ENCODE data around the gene WFDC1.

The WFDC1 gene

GRCh38 chr16:84357191-84357651 lies 62.5 kb downstream of the WFDC1 start:
- FAIRE-seq, result no peak

GRCh38 chr16:84358601-84359295 lies 64.1 kb downstream of the WFDC1 start:
- no peak for FAIRE-seq

- FAIRE-seq, result no peak
Observed at GRCh38 chr16:84359326-84359725, 64.6 kb downstream of the WFDC1 start.

GRCh38 chr16:84360170-84360569 lies 65.5 kb downstream of the WFDC1 start:
- FAIRE-seq, result no peak

GRCh38 chr16:84360748-84361147 lies 66.1 kb downstream of the WFDC1 start:
- no peak for FAIRE-seq

GRCh38 chr16:84361546-84361945 lies 66.9 kb downstream of the WFDC1 start:
- FAIRE-seq, result no peak

GRCh38 chr16:84362471-84362941 lies 67.8 kb downstream of the WFDC1 start:
- FAIRE-seq, result no peak

- FAIRE-seq, result no peak
Observed at GRCh38 chr16:84366208-84366607, 71.5 kb downstream of the WFDC1 start.

GRCh38 chr16:84367297-84367680 lies 72.6 kb downstream of the WFDC1 start:
- FAIRE-seq, result no peak

- FAIRE-seq, result no peak
Observed at GRCh38 chr16:84367750-84368307, 73.2 kb downstream of the WFDC1 start.

- no peak for FAIRE-seq
Observed at GRCh38 chr16:84368308-84368996, 73.8 kb downstream of the WFDC1 start, which contains the start of gene ATP2C2. Gene ATP2C2 (plus strand): TSS chr16:84368538. CDS start chr16:84368616, 78 bp downstream.

- FAIRE-seq, result no peak
Observed at GRCh38 chr16:84369105-84369504, 74.4 kb downstream of the WFDC1 start.

- no peak for FAIRE-seq
Observed at GRCh38 chr16:84369938-84370627, 75.4 kb downstream of the WFDC1 start.

GRCh38 chr16:84370723-84371552 lies 76.3 kb downstream of the WFDC1 start:
- no peak for FAIRE-seq

GRCh38 chr16:84371553-84371865 lies 76.8 kb downstream of the WFDC1 start:
- no peak for FAIRE-seq

GRCh38 chr16:84373907-84374489 lies 79.3 kb downstream of the WFDC1 start:
- no peak for FAIRE-seq

- no peak for FAIRE-seq
Observed at GRCh38 chr16:84378099-84378498, 83.4 kb downstream of the WFDC1 start.

- no peak for FAIRE-seq
Observed at GRCh38 chr16:84378567-84378966, 83.9 kb downstream of the WFDC1 start.

GRCh38 chr16:84379008-84379708 lies 84.5 kb downstream of the WFDC1 start:
- no peak for FAIRE-seq
